ENCODE data around the gene TUBB4B.

- TF ChIP-seq TAF1 (IDR thresholded peaks at IDR 0.05; ENCODE audit: borderline replicate concordance, insufficient read depth, low read length): no peak
- no peak for TF ChIP-seq REST (IDR thresholded peaks at IDR 0.05; ENCODE audit: insufficient read depth in 1 of 2, low read depth in 2 of 2, low read length in 2 of 2)
- TF ChIP-seq SIN3A (IDR thresholded peaks at IDR 0.05; ENCODE audit: borderline replicate concordance, insufficient read depth, low read length): no peak
- no peak for TF ChIP-seq POLR2AphosphoS5 (IDR thresholded peaks at IDR 0.05; ENCODE audit: low read depth, low read length)
These were observed 9.5 kb downstream of the TUBB4B start for GRCh38 chr9:137250329-137251193.

All from PFSK-1 (cell line).